H1 (cell line): ENCODE data around the gene SHISAL1. TPM values are rescaled to one million over a fixed set of nuclear protein-coding genes. Genes with fewer than 3 reads are reported as not detected.

ENCODE experiments used
- CTCF ChIA-PET: fragments of 300-600 bp; sonication (Branson Sonifier 250); formaldehyde crosslinking; loops from one replicate; lab custom pipeline; 2021; ENCODE audit not compliant: partially characterized antibody; lab: Charles Lee
- POLR2A ChIA-PET: fragments of 300-600 bp; sonication (Branson Sonifier 250); formaldehyde crosslinking; loops from one replicate; lab custom pipeline; 2021; ENCODE audit warnings: inconsistent platforms; ENCODE audit not compliant: partially characterized antibody; lab: Charles Lee
- DNase-seq, 2 experiments: peaks; one replicate each; pipeline versions ENCODE4 v3.0.0 to v3.0.0-alpha.2; 2010 to 2022; ENCODE audit warnings: low spot score in 2 of 2, low read depth in 1 of 2, mixed read lengths in 1 of 2
- FAIRE-seq: peaks from 2 replicates; lab custom pipeline; 2011; peaks lifted over from hg19 to GRCh38; lab: Jason Lieb, UNC
- H2AFZ ChIP-seq: 2 replicates; pipeline ENCODE4 v1.8.1; 2012; ENCODE audit warnings: low read length, inconsistent platforms
- H2AK5ac ChIP-seq: 2 replicates; pipeline ENCODE4 v1.6.1; 2013; ENCODE audit warnings: low read depth, low read length
- H2BK120ac ChIP-seq: replicated peaks from 2 replicates; pipeline ENCODE3; 2013; ENCODE audit warnings: low read depth, low read length, inconsistent platforms
- H2BK12ac ChIP-seq: 2 replicates; pipeline ENCODE4 v1.6.1; 2013; ENCODE audit warnings: low read depth, low read length
- H2BK15ac ChIP-seq: 2 replicates; pipeline ENCODE4 v1.6.1; 2013; ENCODE audit warnings: low read length
- H2BK20ac ChIP-seq: 2 replicates; pipeline ENCODE4 v1.6.1; 2013; ENCODE audit warnings: low read length
- H2BK5ac ChIP-seq: 2 replicates; pipeline ENCODE4 v1.6.1; 2013; ENCODE audit warnings: low read depth, low read length
- H3K14ac ChIP-seq: 2 replicates; pipeline ENCODE4 v1.6.1; 2013; ENCODE audit warnings: inconsistent platforms; ENCODE audit not compliant: insufficient read length
- H3K18ac ChIP-seq: 2 replicates; pipeline ENCODE4 v1.6.1; 2013; ENCODE audit warnings: low read length; ENCODE audit errors: extremely low read depth
- H3K23ac ChIP-seq: 2 replicates; pipeline ENCODE4 v1.6.1; 2013; ENCODE audit warnings: inconsistent platforms; ENCODE audit not compliant: insufficient read length
- H3K23me2 ChIP-seq: 2 replicates; pipeline ENCODE4 v1.6.1; 2013; ENCODE audit warnings: low read depth, low read length
- H3K27ac ChIP-seq: 2 replicates; pipeline ENCODE4 v1.6.1; 2011; ENCODE audit warnings: low read depth, low read length, inconsistent platforms
- H3K27me3 ChIP-seq, 4 experiments: replicated peaks in 1 of 4; 1 replicate in 1 of 4; 2 replicates in 3 of 4; pipeline versions ENCODE4 v1.6.1 to v1.8.1; 2011 to 2013; ENCODE audit warnings: low read length in 3 of 4, mild to moderate bottlenecking in 3 of 4, inconsistent platforms in 2 of 4, mixed read lengths in 2 of 4, moderate library complexity in 1 of 4; ENCODE audit not compliant: control insufficient read depth in 3 of 4, insufficient read depth in 3 of 4; ENCODE audit errors: extremely low read depth in 1 of 4
- H3K36me3 ChIP-seq, 4 experiments: 2 replicates each; pipeline versions ENCODE4 v1.6.1 to v1.8.1; 2011 to 2013; ENCODE audit warnings: mild to moderate bottlenecking in 4 of 4, low read length in 3 of 4, moderate library complexity in 2 of 4, control low read depth in 1 of 4, inconsistent platforms in 1 of 4; ENCODE audit not compliant: insufficient read depth in 4 of 4, control insufficient read depth in 2 of 4
- H3K4ac ChIP-seq: replicated peaks from 2 replicates; pipeline ENCODE3; 2013; ENCODE audit warnings: low read length, low read depth, mixed read lengths, inconsistent platforms; ENCODE audit not compliant: insufficient read length
- H3K4me1 ChIP-seq, 4 experiments: replicated peaks in 1 of 4; 1 replicate in 1 of 4; 2 replicates in 3 of 4; pipeline versions ENCODE4 v1.6.1 to v1.8.1; 2011 to 2013; ENCODE audit warnings: low read length in 3 of 4, inconsistent platforms in 2 of 4, mixed read lengths in 1 of 4; ENCODE audit not compliant: insufficient read depth in 4 of 4, control insufficient read depth in 3 of 4
- H3K4me2 ChIP-seq, 2 experiments: 2 replicates each; pipeline versions ENCODE4 v1.6.1 to v1.8.1; 2011 to 2013; ENCODE audit warnings: low read depth in 2 of 2, low read length in 2 of 2, control low read depth in 1 of 2, inconsistent platforms in 1 of 2, mild to moderate bottlenecking in 1 of 2; ENCODE audit not compliant: insufficient read depth in 1 of 2
- H3K4me3 ChIP-seq, 4 experiments: fragments of 200-600, 300-600 bp in 1 of 4; sonication (generic), shearing (Covaris generic), sonication (Bioruptor Twin) in 1 of 4; 2 replicates each; pipeline versions ENCODE4 v1.5.1 to v1.8.1; 2011 to 2016; ENCODE audit warnings: low read length in 4 of 4, low read depth in 3 of 4, control low read depth in 2 of 4, inconsistent platforms in 2 of 4, mild to moderate bottlenecking in 2 of 4, mixed read lengths in 1 of 4, moderate library complexity in 1 of 4; ENCODE audit not compliant: insufficient read depth in 2 of 4; ENCODE audit errors: extremely low read depth in 1 of 4
- H3K56ac ChIP-seq: replicated peaks from 2 replicates; pipeline ENCODE3; 2013; ENCODE audit warnings: low read depth, mild to moderate bottlenecking, mixed read lengths, low read length, inconsistent platforms; ENCODE audit not compliant: insufficient read length
- H3K79me1 ChIP-seq: 2 replicates; pipeline ENCODE4 v1.6.1; 2013; ENCODE audit warnings: low read depth, low read length, control low read depth
- H3K79me2 ChIP-seq, 2 experiments: 2 replicates each; pipeline versions ENCODE4 v1.6.1 to v1.8.1; 2012 to 2013; ENCODE audit warnings: low read length in 2 of 2, mild to moderate bottlenecking in 2 of 2, inconsistent platforms in 1 of 2; ENCODE audit not compliant: insufficient read depth in 2 of 2, control insufficient read depth in 1 of 2
- H3K9ac ChIP-seq, 4 experiments: replicated peaks in 1 of 4; 1 replicate in 1 of 4; 2 replicates in 3 of 4; pipeline versions ENCODE4 v1.6.1 to v1.8.1; 2011 to 2013; ENCODE audit warnings: low read depth in 3 of 4, low read length in 3 of 4, control low read depth in 2 of 4, mild to moderate bottlenecking in 2 of 4, moderate library complexity in 2 of 4, inconsistent platforms in 1 of 4; ENCODE audit errors: extremely low read depth in 1 of 4
- H3K9me3 ChIP-seq, 2 experiments: 2 replicates each; pipeline versions ENCODE4 v1.6.1 to v1.8.1; 2012 to 2013; ENCODE audit warnings: mild to moderate bottlenecking in 2 of 2, moderate library complexity in 2 of 2, control low read depth in 1 of 2, inconsistent platforms in 1 of 2, low read depth in 1 of 2, low read length in 1 of 2, mixed read lengths in 1 of 2; ENCODE audit not compliant: insufficient read depth in 2 of 2
- H4K20me1 ChIP-seq, 2 experiments: replicated peaks in 1 of 2; 2 replicates each; pipeline versions ENCODE3 to v1.8.1; 2011 to 2013; ENCODE audit warnings: inconsistent platforms in 2 of 2, low read length in 2 of 2, mild to moderate bottlenecking in 1 of 2; ENCODE audit not compliant: insufficient read depth in 2 of 2, control insufficient read depth in 1 of 2
- H4K5ac ChIP-seq: 2 replicates; pipeline ENCODE4 v1.6.1; 2013; ENCODE audit warnings: low read length, low read depth, mixed read lengths, inconsistent platforms; ENCODE audit not compliant: insufficient read length
- H4K8ac ChIP-seq: 2 replicates; pipeline ENCODE4 v1.8.0; 2013; ENCODE audit warnings: mild to moderate bottlenecking, moderate library complexity, low read length, inconsistent platforms; ENCODE audit not compliant: insufficient read depth; ENCODE audit errors: extremely low read depth
- H4K91ac ChIP-seq: replicated peaks from 2 replicates; pipeline ENCODE3; 2013; ENCODE audit warnings: low read length, mixed read lengths, inconsistent platforms; ENCODE audit not compliant: insufficient read length
- ASH2L ChIP-seq: fragments of 200-600, 300-600 bp; sonication (generic); IDR thresholded peaks from one replicate; pipeline ENCODE4 v1.7.1; 2017; ENCODE audit warnings: low read length
- CBX5 ChIP-seq: fragments of 300-800, 300-1000 bp; sonication (generic); IDR thresholded peaks from 2 replicates; pipeline ENCODE4 v1.7.1; 2016; ENCODE audit warnings: antibody characterized with exemption, low read length, low read depth
- CEBPB ChIP-seq: IDR thresholded peaks from 2 replicates; pipeline ENCODE4 v1.6.1; 2012; ENCODE audit warnings: low read depth, low read length
- HDAC2 ChIP-seq, 2 experiments: fragments of 300-600 bp in 1 of 2; sonication (generic) in 1 of 2; IDR thresholded peaks; 2 replicates each; pipeline ENCODE4 v1.6.1; 2011 to 2012; ENCODE audit warnings: low read depth in 2 of 2, low read length in 2 of 2, mild to moderate bottlenecking in 2 of 2, moderate library complexity in 2 of 2, borderline replicate concordance in 1 of 2, inconsistent platforms in 1 of 2
- KDM1A ChIP-seq: fragments of 200-600, 300-600 bp; sonication (generic); IDR thresholded peaks from 2 replicates; pipeline ENCODE4 v1.7.1; 2016; ENCODE audit warnings: mild to moderate bottlenecking, low read length, borderline replicate concordance
- KDM4A ChIP-seq: IDR thresholded peaks from one replicate; pipeline ENCODE4 v1.7.1; 2012; ENCODE audit warnings: low read depth, mild to moderate bottlenecking, moderate library complexity, low read length, inconsistent platforms; ENCODE audit not compliant: severe bottlenecking
- NANOG ChIP-seq: IDR thresholded peaks from 2 replicates; pipeline ENCODE4 v1.6.1; 2011; ENCODE audit warnings: low read length, low read depth, mild to moderate bottlenecking, inconsistent platforms; ENCODE audit not compliant: insufficient read depth, poor library complexity, severe bottlenecking
- POLR2AphosphoS5 ChIP-seq: IDR thresholded peaks from 2 replicates; pipeline ENCODE4 v1.6.1; 2011; ENCODE audit warnings: low read depth, low read length
- RNF2 ChIP-seq: fragments of 200-900, 300-1000 bp; sonication (generic); IDR thresholded peaks from 2 replicates; pipeline ENCODE4 v1.7.1; 2016; ENCODE audit warnings: borderline replicate concordance, low read depth, mild to moderate bottlenecking, antibody characterized with exemption, low read length; ENCODE audit not compliant: poor library complexity, severe bottlenecking; ENCODE audit errors: missing control alignments
- RXRA ChIP-seq: IDR thresholded peaks from 2 replicates; pipeline ENCODE4 v1.6.1; 2011; ENCODE audit warnings: low read depth, mild to moderate bottlenecking, low read length, moderate library complexity; ENCODE audit not compliant: insufficient read depth
- SIX5 ChIP-seq: IDR thresholded peaks from 2 replicates; pipeline ENCODE4 v1.6.1; 2011; ENCODE audit warnings: mild to moderate bottlenecking, low read depth, low read length
- SRF ChIP-seq: IDR thresholded peaks from 2 replicates; pipeline ENCODE4 v1.6.1; 2011; ENCODE audit warnings: mild to moderate bottlenecking, low read depth, low read length, moderate library complexity
- TAF1 ChIP-seq: IDR thresholded peaks from 2 replicates; pipeline ENCODE4 v1.6.1; 2011; ENCODE audit warnings: mild to moderate bottlenecking, low read depth, low read length
- YY1 ChIP-seq: IDR thresholded peaks from 2 replicates; pipeline ENCODE4 v1.6.1; 2011; ENCODE audit warnings: low read depth, mild to moderate bottlenecking, low read length
- WGBS, 2 experiments: shearing (Covaris generic) in 1 of 2; methylation state at CpG; one replicate each; pipeline versions ENCODE4 v1.1.6 to v1.1.7; 2013 to 2015; ENCODE audit warnings: low lambda C conversion rate in 2 of 2, mixed read lengths in 2 of 2, inconsistent platforms in 1 of 2, low coverage in 1 of 2, missing lambda C conversion rate in 1 of 2; ENCODE audit not compliant: insufficient replicate concordance in 2 of 2, insufficient coverage in 1 of 2, insufficient read length in 1 of 2; ENCODE audit errors: extremely low coverage in 1 of 2, missing lambda C conversion rate in 1 of 2; 5-methylcytosine and 5-hydroxymethylcytosine counted together
- polyA plus RNA-seq, 7 experiments: library from polyadenylated mRNA; depleted of rRNA in 3 of 7; stranded (reverse) in 5 of 7; unstranded in 2 of 7; fragments of >200 nt in 5 of 7; fragments of 200-250 nt in 2 of 7; gene quantifications; 1 replicate in 5 of 7; 2 replicates in 1 of 7; 4 replicates in 1 of 7; pipeline versions ENCODE4 v1.2.1 to v1.2.3, GENCODE V29; 2011 to 2013; ENCODE audit warnings: missing spikeins in 2 of 7, mixed read lengths in 2 of 7
- total RNA-seq: library from RNA; stranded (reverse); fragmentation: NEBNext Ultra II Directional; extraction: Animal tissue kit (Norgen Biotek cat#: 25700); gene quantifications from 2 replicates; pipeline ENCODE4 v1.2.1, GENCODE V29; 2021

SHISAL1 gene
- total and polyA plus RNA-seq, 2 of the 8 experiments (the other 6 are each of a cell fraction or from before 2014, with no cell fraction given) = 3.7 to 5.8 TPM

DNA sequence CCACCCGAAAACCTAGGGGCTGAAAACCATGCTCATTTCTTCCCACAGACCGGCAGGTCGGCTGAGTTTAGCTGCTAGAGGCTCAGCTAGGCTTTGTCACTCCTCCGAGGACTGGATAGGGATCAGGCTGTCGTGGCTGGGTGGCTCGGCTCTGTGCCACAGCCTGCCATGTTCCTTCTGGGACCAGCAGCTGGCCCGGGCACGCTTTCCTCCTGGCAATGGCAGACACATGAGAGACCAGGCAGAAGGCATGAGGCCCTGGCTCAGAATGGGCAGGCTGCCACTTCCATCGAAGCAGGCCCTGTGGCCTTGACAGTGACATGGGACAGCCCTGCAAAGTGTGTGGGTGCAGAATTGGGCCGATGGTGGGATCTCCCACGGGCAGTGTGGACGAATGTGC is 111.1 kb downstream of the SHISAL1 start:
- Histone ChIP-seq H3K4me3 (no peak overlapping the region), H3K4me2 (no peak overlapping the region), H2BK120ac (no peak overlapping the region), H3K79me2 (no peaks in the 10 kb centered on the region), H3K18ac (no peak overlapping the region), H3K27ac (no peak overlapping the region), H2BK5ac (0 out of 2 replicates have a peak overlapping the region, but pooled peaks have one; percentile 24), H2AK5ac (no peak overlapping the region; the same call in 1 of the 2 replicates), H3K23ac (no peak overlapping the region), H3K56ac (no peak overlapping the region), H2BK15ac (peak overlapping the region; percentile 72; the same call in 1 of the 2 replicates), H4K8ac (peak overlapping the region; percentile 22)
- FAIRE-seq = no peak
- TF ChIP-seq YY1 (no peak), RNF2 (no peak), SRF (no peak), POLR2AphosphoS5 (no peak), CEBPB (no peak), CBX5 (no peak), KDM4A (no peak), NANOG (no peak), HDAC2 (IDR thresholded peaks at IDR 0.05; ENCODE audit: borderline replicate concordance in 1 of 2, low read depth in 2 of 2, low read length in 2 of 2) (no peak), TAF1 (no peak), KDM1A (no peak), ASH2L (no peak), RXRA (no peak), SIX5 (no peak)
- TF ChIP-seq, all 59 proteins: peak for 0
- H2BK12ac ChIP-seq = no peak overlapping the region
- no peak overlapping the region for H3K4ac ChIP-seq
- no peaks in the 10 kb centered on the region; a peak in 1 of 7 replicates for H3K4me1 ChIP-seq
- WGBS, 2 experiments = 86% methylated on average over 12 of the region's 12 CpGs; no CpG with 5 or more reads in 1 of the 2 experiments
- H3K79me1 ChIP-seq = no peaks in the 10 kb centered on the region
- H2BK20ac ChIP-seq = no peak overlapping the region
- CTCF ChIA-PET = interaction anchor here (1.1 to 1.3 kb wide), 3 partner anchors 22 to 156 kb away, joined by 3 to 4 read pairs (median 3); no protein-coding TSS in a partner anchor
- no peak overlapping the region for H2AFZ ChIP-seq
- no peaks in the 10 kb centered on the region for H3K27me3 ChIP-seq
- no peak overlapping the region for H4K91ac ChIP-seq
- H4K20me1 ChIP-seq = no peaks in the 10 kb centered on the region
- H3K23me2 ChIP-seq = peaks cover 5% of the 10 kb centered on the region; the same call in 1 of the 2 replicates
- no peaks in the 10 kb centered on the region for H3K9me3 ChIP-seq
- H4K5ac ChIP-seq = no peak overlapping the region
- POLR2A ChIA-PET = no interaction called here
- H3K36me3 ChIP-seq = no peaks in the 10 kb centered on the region
- H3K14ac ChIP-seq = no peak overlapping the region
- no peak for DNase-seq
- H3K9ac ChIP-seq = no peak overlapping the region
